T-cell (primary cell): ENCODE results near the gene COPS3. TPM values are rescaled to one million over a fixed set of nuclear protein-coding genes. Genes with fewer than 3 reads are reported as not detected.

Source experiments
- ATAC-seq, 4 experiments: fragments of 200-7000 bp in 3 of 4; fragments of 150-1000 bp in 1 of 4; cut with Tn5 transposase; replicated peaks in 1 of 4; 1 replicate in 3 of 4; 2 replicates in 1 of 4; pipeline ENCODE4 v1.10.0; 2021; ENCODE audit warnings: moderate library complexity in 3 of 4, mild to moderate bottlenecking in 2 of 4, moderate number of reproducible peaks in 1 of 4
- CTCF ChIA-PET, 2 donors: fragments of 300-600 bp; sonication (Branson Sonifier 250); formaldehyde crosslinking; loops; one replicate each; lab custom pipeline; 2022; ENCODE audit warnings: antibody characterized with exemption in 2 of 2; lab: Charles Lee
- POLR2A ChIA-PET, 2 donors: fragments of 300-600 bp; sonication (Branson Sonifier 250); formaldehyde crosslinking; loops; one replicate each; lab custom pipeline; 2022; ENCODE audit warnings: antibody characterized with exemption in 2 of 2; lab: Charles Lee
- DNase-seq, 35 experiments: peaks; one replicate each; pipeline versions ENCODE4 v3.0.0 to v3.0.0-alpha.2; 2013 to 2023
- H3K27ac ChIP-seq: one replicate; pipeline ENCODE4 v1.5.1; 2013; ENCODE audit warnings: low read length
- H3K27me3 ChIP-seq, 2 experiments: replicated peaks in 1 of 2; 1 replicate in 1 of 2; 2 replicates in 1 of 2; pipeline versions ENCODE4 v1.6.1 to v1.7.0; 2013; ENCODE audit warnings: low read length in 1 of 2, mixed read lengths in 1 of 2; ENCODE audit not compliant: control insufficient read depth in 2 of 2, insufficient read depth in 2 of 2; ENCODE audit errors: extremely low read depth in 1 of 2
- H3K36me3 ChIP-seq, 2 donors: 1 replicate in 1 of 2; 2 replicates in 1 of 2; pipeline versions ENCODE4 v1.6.1 to v1.7.0; 2013; ENCODE audit warnings: low read length in 1 of 2; ENCODE audit not compliant: control insufficient read depth in 2 of 2, insufficient read depth in 1 of 2; ENCODE audit errors: extremely low read depth in 1 of 2
- H3K4me1 ChIP-seq, 2 experiments: 1 replicate in 1 of 2; 2 replicates in 1 of 2; pipeline versions ENCODE4 v1.6.1 to v1.7.0; 2013; ENCODE audit warnings: low read length in 2 of 2, mixed read lengths in 1 of 2; ENCODE audit not compliant: insufficient read depth in 2 of 2, control insufficient read depth in 1 of 2; ENCODE audit errors: extremely low read depth in 1 of 2
- H3K4me3 ChIP-seq, 2 donors: 1 replicate in 1 of 2; 2 replicates in 1 of 2; pipeline versions ENCODE4 v1.5.1 to v1.7.0; 2013; ENCODE audit warnings: mild to moderate bottlenecking in 2 of 2, low read length in 1 of 2, moderate library complexity in 1 of 2; ENCODE audit not compliant: control insufficient read depth in 1 of 2; ENCODE audit errors: extremely low read depth in 1 of 2
- H3K9me3 ChIP-seq: 2 replicates; pipeline ENCODE4 v1.7.0; 2013
- H3K27ac Mint-ChIP-seq, 2 donors: one replicate each; pipeline ENCODE4 v1.8.0; 2020 to 2021; ENCODE audit warnings: mild to moderate bottlenecking in 2 of 2, mixed read lengths in 2 of 2
- H3K27me3 Mint-ChIP-seq, 2 donors: one replicate each; pipeline ENCODE4 v1.8.0; 2021 to 2022; ENCODE audit warnings: mixed read lengths in 2 of 2
- H3K36me3 Mint-ChIP-seq: one replicate; pipeline ENCODE4 v1.8.0; 2021; ENCODE audit warnings: mixed read lengths
- H3K4me1 Mint-ChIP-seq, 3 donors: one replicate each; pipeline ENCODE4 v1.8.0; 2020 to 2022; ENCODE audit warnings: mixed read lengths in 3 of 3, mild to moderate bottlenecking in 1 of 3
- H3K4me3 Mint-ChIP-seq, 3 donors: one replicate each; pipeline ENCODE4 v1.8.0; 2020 to 2022; ENCODE audit warnings: mild to moderate bottlenecking in 3 of 3, mixed read lengths in 3 of 3, moderate library complexity in 3 of 3
- H3K9me3 Mint-ChIP-seq, 3 donors: one replicate each; pipeline ENCODE4 v1.8.0; 2020 to 2022; ENCODE audit warnings: mixed read lengths in 3 of 3
- WGBS: methylation state at CpG from one replicate; pipeline ENCODE4 v1.1.5; 2013; ENCODE audit warnings: missing lambda C conversion rate; ENCODE audit not compliant: insufficient coverage; 5-methylcytosine and 5-hydroxymethylcytosine counted together
- total RNA-seq, 35 experiments: library from RNA in 6 of 35; stranded (reverse) in 6 of 35; fragments of 120-200 nt in 1 of 35; gene quantifications; one replicate each; pipeline versions ENCODE4 v1.2.1 to v1.2.4 and lab custom pipeline; 2013 to 2026

COPS3 gene
- total RNA-seq, 5 donors from 2014 or later (not counting 1 experiment from before 2014, with no cell fraction given): 50.7 to 77.2 (median 55.6) TPM

DNA sequence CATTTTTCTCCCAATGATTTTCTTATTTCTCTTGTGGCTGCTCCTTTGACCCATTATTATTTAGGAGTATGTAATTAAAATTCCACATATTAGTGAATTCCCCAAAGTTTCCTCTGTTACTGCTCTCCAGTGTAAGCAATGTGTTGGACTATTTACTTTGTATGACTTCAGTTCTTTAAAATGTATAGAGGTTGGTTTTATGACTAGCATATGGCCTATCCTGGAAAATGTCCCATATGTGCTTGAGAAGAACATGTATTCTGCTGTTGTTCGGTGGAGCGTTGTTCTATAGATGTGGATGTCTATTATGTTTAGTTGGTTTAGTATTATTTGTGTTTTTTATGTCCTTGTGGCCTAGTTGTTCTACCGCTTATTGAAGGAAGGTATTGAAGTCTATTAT is 16.2 kb upstream of the COPS3 start:
- H3K36me3 Mint-ChIP-seq: no peaks in the 10 kb centered on the region
- Histone ChIP-seq H3K4me3 (no peak overlapping the region), H3K36me3 (no peaks in the 10 kb centered on the region), H3K4me1 (peaks cover 0 to 10% of the 10 kb centered on the region in 2 experiments), H3K27me3 (peaks cover 0 to 16% of the 10 kb centered on the region in 2 experiments), H3K27ac (no peak overlapping the region), H3K9me3 (no peaks in the 10 kb centered on the region)
- no CpG with 5 or more reads among the region's 3 CpGs for WGBS
- DNase-seq: no peak
- H3K4me1 Mint-ChIP-seq: peaks cover 5 to 7% (median 6%) of the 10 kb centered on the region in 3 donors
- CTCF ChIA-PET: no interaction called here
- no peaks in the 10 kb centered on the region for H3K9me3 Mint-ChIP-seq
- H3K4me3 Mint-ChIP-seq: no peak overlapping the region
- H3K27ac Mint-ChIP-seq: no peak overlapping the region
- POLR2A ChIA-PET: no interaction called here
- ATAC-seq: no peak
- H3K27me3 Mint-ChIP-seq: peaks cover 0 to 6% of the 10 kb centered on the region in 2 donors

DNA sequence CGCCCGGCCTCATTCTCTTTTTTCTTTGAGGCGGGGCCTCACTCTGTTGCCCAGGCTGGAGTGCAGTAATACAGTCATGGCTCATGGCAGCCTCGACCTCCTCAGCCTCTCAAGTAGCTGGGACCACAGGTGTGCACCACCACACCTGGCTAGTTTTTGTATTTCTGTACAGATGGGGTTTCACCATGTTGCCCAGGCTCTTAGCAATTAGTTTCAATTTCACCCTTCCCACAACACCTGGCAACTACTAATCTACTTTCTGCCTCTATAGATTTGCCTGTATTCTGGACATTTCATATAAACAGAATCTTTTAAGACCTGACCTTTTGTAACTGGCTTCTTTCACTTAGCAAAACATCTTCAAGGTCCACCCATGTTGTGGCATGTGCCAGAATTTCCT is 14.1 kb upstream of the COPS3 start:
- no peak overlapping the region for H3K27ac Mint-ChIP-seq
- H3K27me3 Mint-ChIP-seq: peaks cover 0 to 5% of the 10 kb centered on the region in 2 donors
- no peaks in the 10 kb centered on the region for H3K9me3 ChIP-seq
- H3K9me3 Mint-ChIP-seq: no peaks in the 10 kb centered on the region
- H3K36me3 ChIP-seq: no peaks in the 10 kb centered on the region
- H3K36me3 Mint-ChIP-seq: no peaks in the 10 kb centered on the region
- CTCF ChIA-PET: no interaction called here
- no peak overlapping the region for H3K4me3 Mint-ChIP-seq
- H3K27me3 ChIP-seq: peaks cover 0 to under 1% of the 10 kb centered on the region in 2 experiments
- H3K27ac ChIP-seq: no peak overlapping the region
- 81% methylated on average over 2 of the region's 4 CpGs for WGBS
- H3K4me1 Mint-ChIP-seq: peaks cover under 1 to 4% (median 3%) of the 10 kb centered on the region in 3 donors
- ATAC-seq (no peak), DNase-seq (no peak)
- no peaks in the 10 kb centered on the region for H3K4me1 ChIP-seq
- H3K4me3 ChIP-seq: no peak overlapping the region
- POLR2A ChIA-PET: interaction anchor here in 1 of 2 donors (0.7 kb wide), 1 partner anchor 332 kb away, joined by 4 read pairs; no protein-coding TSS in a partner anchor

DNA sequence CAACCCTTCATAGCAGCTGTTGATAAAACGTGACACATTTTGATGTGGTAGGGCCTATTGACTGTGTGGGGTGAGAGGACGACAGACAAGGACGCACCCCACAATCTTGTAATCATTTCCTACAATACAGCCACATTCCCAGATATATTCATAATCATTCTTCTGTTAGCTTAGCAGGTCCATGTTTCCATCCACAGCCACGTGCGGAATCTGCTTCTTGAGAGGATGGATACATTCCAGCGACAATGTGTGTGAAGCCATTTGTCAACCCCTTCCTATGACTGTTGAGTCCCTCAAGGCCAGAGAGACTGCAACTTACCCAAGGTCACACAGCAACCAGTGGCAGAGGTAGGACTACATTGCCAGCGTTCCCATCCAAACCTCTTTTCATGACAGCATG is 8.7 kb upstream of the COPS3 start:
- H3K27ac ChIP-seq: no peak overlapping the region
- no peaks in the 10 kb centered on the region for H3K27me3 ChIP-seq
- 67% methylated on average over 4 of the region's 7 CpGs for WGBS
- Mint-ChIP-seq H3K27ac (no peak overlapping the region), H3K27me3 (peaks cover 0 to 2% of the 10 kb centered on the region in 2 donors), H3K4me1 (no peaks in the 10 kb centered on the region), H3K36me3 (no peaks in the 10 kb centered on the region), H3K9me3 (no peaks in the 10 kb centered on the region), H3K4me3 (no peak overlapping the region)
- no peaks in the 10 kb centered on the region for H3K4me1 ChIP-seq
- H3K4me3 ChIP-seq: no peak overlapping the region
- ChIA-PET CTCF (no interaction called here), POLR2A (no interaction called here)
- ATAC-seq (no peak), DNase-seq (no peak)
- H3K36me3 ChIP-seq: no peaks in the 10 kb centered on the region
- H3K9me3 ChIP-seq: no peaks in the 10 kb centered on the region

DNA sequence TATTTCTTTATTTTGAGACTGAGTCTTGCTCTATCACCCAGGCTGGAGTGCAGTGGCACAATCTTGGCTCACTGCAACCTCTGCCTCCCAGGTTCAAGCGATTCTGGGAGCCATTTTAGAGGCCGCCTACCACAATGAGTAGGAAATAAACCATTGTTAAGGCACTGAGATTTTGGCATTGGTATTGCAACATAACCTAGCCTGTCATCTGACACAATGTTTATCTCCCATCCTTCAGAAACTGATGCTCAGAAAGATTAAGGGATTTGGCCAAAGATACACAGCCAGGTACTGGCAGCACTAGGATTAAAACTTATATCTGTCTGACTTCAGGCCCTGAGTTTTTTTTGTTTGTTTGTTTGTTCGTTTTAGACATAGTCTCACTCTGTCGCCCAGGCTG is 8.0 kb upstream of the COPS3 start:
- H3K27ac ChIP-seq: no peak overlapping the region
- no peak for DNase-seq

DNA sequence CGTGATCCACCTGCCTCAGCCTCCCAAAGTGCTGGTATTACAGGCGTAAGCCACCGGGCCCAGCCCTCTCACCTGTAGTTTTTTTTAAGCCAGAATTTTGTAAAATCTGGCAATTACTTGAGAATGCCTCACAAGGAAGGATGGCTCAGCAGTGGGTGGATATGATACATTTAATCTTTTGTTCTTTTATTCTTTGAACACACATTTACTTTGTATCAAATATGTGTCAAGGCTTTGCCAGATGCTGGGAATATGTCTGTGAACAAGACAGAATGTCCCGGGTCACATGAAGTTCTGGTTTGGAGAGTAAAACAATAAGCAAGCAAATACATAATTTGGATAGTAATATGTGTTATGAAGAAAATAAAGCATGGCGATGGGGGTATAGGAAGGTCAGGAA is 4.9 kb upstream of the COPS3 start:
- Mint-ChIP-seq H3K27ac (no peak overlapping the region), H3K27me3 (no peaks in the 10 kb centered on the region), H3K36me3 (no peaks in the 10 kb centered on the region), H3K9me3 (no peaks in the 10 kb centered on the region), H3K4me1 (peaks cover 9 to 15% (median 13%) of the 10 kb centered on the region in 3 donors), H3K4me3 (no peak overlapping the region)
- WGBS: 93% methylated on average over 3 of the region's 5 CpGs
- H3K9me3 ChIP-seq: no peaks in the 10 kb centered on the region
- H3K4me1 ChIP-seq: peaks cover 6 to 9% of the 10 kb centered on the region in 2 experiments
- no peaks in the 10 kb centered on the region for H3K36me3 ChIP-seq
- ChIA-PET POLR2A (no interaction called here), CTCF (no interaction called here)
- no peak for ATAC-seq
- no peak for DNase-seq
- H3K27me3 ChIP-seq: no peaks in the 10 kb centered on the region
- H3K4me3 ChIP-seq: no peak overlapping the region
- H3K27ac ChIP-seq: no peak overlapping the region

More for the DNA sequence above, 8.0 kb upstream of the COPS3 start:
- H3K36me3 ChIP-seq: no peaks in the 10 kb centered on the region
- POLR2A ChIA-PET: no interaction called here
- peaks cover 0 to 2% of the 10 kb centered on the region in 2 donors for H3K27me3 Mint-ChIP-seq
- no peak overlapping the region for H3K27ac Mint-ChIP-seq
- H3K4me1 ChIP-seq: no peaks in the 10 kb centered on the region
- no peaks in the 10 kb centered on the region for H3K36me3 Mint-ChIP-seq
- CTCF ChIA-PET: interaction anchor here in 1 of 2 donors (0.8 kb wide), 1 partner anchor 15 kb away, joined by 3 read pairs; no protein-coding TSS in a partner anchor
- H3K4me3 ChIP-seq: no peak overlapping the region
- no peaks in the 10 kb centered on the region for H3K9me3 Mint-ChIP-seq
- H3K9me3 ChIP-seq: no peaks in the 10 kb centered on the region
- no peaks in the 10 kb centered on the region for H3K4me1 Mint-ChIP-seq
- WGBS: 100% methylated on average over 1 of the region's 4 CpGs
- H3K27me3 ChIP-seq: no peaks in the 10 kb centered on the region
- ATAC-seq: no peak
- H3K4me3 Mint-ChIP-seq: no peak overlapping the region

DNA sequence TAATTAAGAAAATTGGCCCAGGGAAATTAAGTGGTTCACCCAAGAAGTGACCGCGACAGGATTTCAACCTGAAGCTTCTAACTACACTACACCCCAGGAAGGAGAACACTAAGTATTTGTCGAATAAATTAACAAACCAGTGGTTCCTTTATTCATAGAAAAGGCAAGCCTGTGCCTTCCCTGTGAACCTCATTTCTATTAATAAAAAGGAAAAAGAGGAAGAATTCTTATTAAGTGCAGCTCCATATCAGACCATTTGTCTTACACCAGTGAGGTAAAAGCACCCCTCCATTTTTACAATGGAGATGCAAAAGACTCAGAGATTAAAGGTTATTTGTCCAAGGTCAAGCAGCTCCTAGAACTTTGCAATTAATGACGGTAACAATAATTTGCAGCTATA is 1.7 kb downstream of the COPS3 start:
- no peaks in the 10 kb centered on the region for H3K9me3 ChIP-seq
- Mint-ChIP-seq H3K4me3 (peak overlapping the region; percentile 90 to 95 (median 91)), H3K36me3 (peaks cover 4% of the 10 kb centered on the region), H3K27ac (no peak overlapping the region), H3K9me3 (no peaks in the 10 kb centered on the region), H3K27me3 (no peaks in the 10 kb centered on the region), H3K4me1 (peaks cover 45 to 53% (median 50%) of the 10 kb centered on the region in 3 donors)
- H3K27ac ChIP-seq: no peak overlapping the region
- peaks cover 0 to 11% of the 10 kb centered on the region in 2 donors for H3K36me3 ChIP-seq
- H3K27me3 ChIP-seq: no peaks in the 10 kb centered on the region
- H3K4me3 ChIP-seq: no peak overlapping the region
- H3K4me1 ChIP-seq: peaks cover 16 to 25% of the 10 kb centered on the region in 2 experiments
- ATAC-seq (no peak), DNase-seq (no peak)
- POLR2A ChIA-PET: no interaction called here
- CTCF ChIA-PET: interaction anchor here (0.5 to 1.5 kb wide), 2 partner anchors 33 to 292 kb away, joined by 3 to 4 read pairs; no protein-coding TSS in a partner anchor
- 83% methylated on average over 1 of the region's 4 CpGs for WGBS
